WTC11 (cell line): Measurements from ENCODE around the gene SLC27A5. TPM values are rescaled to one million over a fixed set of nuclear protein-coding genes. Genes with fewer than 3 reads are reported as not detected.

Experiments
- ATAC-seq: fragments of 200-7000 bp; cut with Tn5 transposase; 2 replicates; pipeline ENCODE4 v1.10.0; 2021; ENCODE audit warnings: mild to moderate bottlenecking, moderate library complexity
- CTCF ChIA-PET: fragments of 300-600 bp; sonication (Branson Sonifier 250); formaldehyde crosslinking; loops from one replicate; lab custom pipeline; 2021; ENCODE audit warnings: antibody characterized with exemption; lab: Charles Lee
- POLR2A ChIA-PET: fragments of 350-600 bp; sonication (Branson Sonifier 250); formaldehyde crosslinking; loops from one replicate; lab custom pipeline; 2021; ENCODE audit warnings: antibody characterized with exemption; lab: Charles Lee
- DNase-seq: peaks from one replicate; pipeline ENCODE4 v3.0.0; 2021; ENCODE audit warnings: low spot score
- H3K27ac Mint-ChIP-seq: 2 replicates; pipeline ENCODE4 v1.8.0; 2021; ENCODE audit warnings: mixed read lengths
- H3K27me3 Mint-ChIP-seq: 2 replicates; pipeline ENCODE4 v1.8.0; 2021; ENCODE audit warnings: low read depth, mild to moderate bottlenecking, moderate library complexity, mixed read lengths
- H3K36me3 Mint-ChIP-seq: 2 replicates; pipeline ENCODE4 v1.8.0; 2021; ENCODE audit warnings: mixed read lengths
- H3K4me1 Mint-ChIP-seq: 2 replicates; pipeline ENCODE4 v1.8.0; 2022; ENCODE audit warnings: mixed read lengths
- H3K4me3 Mint-ChIP-seq: 2 replicates; pipeline ENCODE4 v1.8.0; 2021; ENCODE audit warnings: mild to moderate bottlenecking, moderate library complexity, mixed read lengths
- H3K9me3 Mint-ChIP-seq: 2 replicates; pipeline ENCODE4 v1.8.0; 2021; ENCODE audit warnings: mixed read lengths
- ATF1 ChIP-seq: sonication (generic); formaldehyde crosslinking; IDR thresholded peaks from 2 replicates; pipeline ENCODE4 v1.8.1; 2023; ENCODE audit warnings: mild to moderate bottlenecking, moderate library complexity, missing genetic modification reagents
- ELF4 ChIP-seq: sonication (generic); formaldehyde crosslinking; IDR thresholded peaks from 2 replicates; pipeline ENCODE4 v1.8.1; 2022; ENCODE audit warnings: low read depth, mild to moderate bottlenecking, moderate library complexity, missing genetic modification reagents
- EMX1 ChIP-seq: fragments of 250-450 bp; sonication (Bioruptor Pico); IDR thresholded peaks from 2 replicates; pipeline ENCODE4 v1.8.0; 2021; ENCODE audit warnings: mild to moderate bottlenecking
- ETV6 ChIP-seq: sonication (generic); formaldehyde crosslinking; IDR thresholded peaks from 2 replicates; pipeline ENCODE4 v1.8.1; 2022; ENCODE audit warnings: mild to moderate bottlenecking, missing genetic modification reagents
- FOXP1 ChIP-seq: sonication (generic); formaldehyde crosslinking; IDR thresholded peaks from 2 replicates; pipeline ENCODE4 v1.8.0; 2022; ENCODE audit warnings: missing genetic modification reagents, mild to moderate bottlenecking, moderate library complexity, borderline replicate concordance
- GRHL2 ChIP-seq: fragments of 250-450 bp; sonication (Bioruptor Pico); IDR thresholded peaks from 2 replicates; pipeline ENCODE4 v1.8.0; 2022; ENCODE audit warnings: mild to moderate bottlenecking, moderate library complexity; ENCODE audit not compliant: insufficient replicate concordance, severe bottlenecking
- HMGA2 ChIP-seq: fragments of 250-450 bp; sonication (Bioruptor Pico); IDR thresholded peaks from 2 replicates; pipeline ENCODE4 v1.4.0; 2021; ENCODE audit warnings: mild to moderate bottlenecking, moderate library complexity
- NFYB ChIP-seq: sonication (generic); formaldehyde crosslinking; conservative IDR thresholded peaks from 2 replicates; pipeline ENCODE4 v1.8.0; 2022; ENCODE audit warnings: low read depth, missing genetic modification reagents
- RORB ChIP-seq: fragments of 250-450 bp; sonication (Bioruptor Pico); IDR thresholded peaks from 2 replicates; pipeline ENCODE4 v1.9.0; 2021; ENCODE audit warnings: mild to moderate bottlenecking
- SOX15 ChIP-seq: fragments of 250-450 bp; sonication (Bioruptor Pico); IDR thresholded peaks from 2 replicates; pipeline ENCODE4 v1.9.0; 2021; ENCODE audit warnings: mild to moderate bottlenecking
- ZBTB21 ChIP-seq: sonication (generic); formaldehyde crosslinking; IDR thresholded peaks from 2 replicates; pipeline ENCODE4 v1.8.1; 2023; ENCODE audit warnings: mild to moderate bottlenecking, missing genetic modification reagents, borderline replicate concordance
- ZNF423 ChIP-seq: fragments of 250-450 bp; sonication (Bioruptor Pico); IDR thresholded peaks from 2 replicates; pipeline ENCODE4 v2.1.2; 2022; ENCODE audit warnings: mild to moderate bottlenecking, moderate library complexity
- total RNA-seq: library from RNA; stranded (reverse); gene quantifications from 3 replicates; pipeline ENCODE4 v1.2.3, GENCODE V29; 2021
- TF ChIP-seq, protein P1 (sequence below): fragments of 250-450 bp; sonication (Bioruptor Pico); IDR thresholded peaks from 2 replicates; pipeline ENCODE4 v2.1.2; 2022; ENCODE audit warnings: mild to moderate bottlenecking, moderate library complexity
- TF ChIP-seq, protein P2 (sequence below): sonication (generic); formaldehyde crosslinking; IDR thresholded peaks from 2 replicates; pipeline ENCODE4 v1.8.0; 2023; ENCODE audit warnings: missing genetic modification reagents
- TF ChIP-seq, protein P3 (sequence below): sonication (generic); formaldehyde crosslinking; IDR thresholded peaks from 2 replicates; pipeline ENCODE4 v1.8.0; 2022; ENCODE audit warnings: mild to moderate bottlenecking, missing genetic modification reagents
- TF ChIP-seq, protein P4 (sequence below): fragments of 250-450 bp; sonication (Bioruptor Pico); IDR thresholded peaks from 2 replicates; pipeline ENCODE4 v1.8.0; 2021; ENCODE audit warnings: mild to moderate bottlenecking
- TF ChIP-seq, protein P5 (sequence below): sonication (generic); formaldehyde crosslinking; IDR thresholded peaks from 2 replicates; pipeline ENCODE4 v1.8.1; 2023; ENCODE audit warnings: mild to moderate bottlenecking, moderate library complexity, missing genetic modification reagents
- TF ChIP-seq, protein P6 (sequence below): sonication (generic); formaldehyde crosslinking; IDR thresholded peaks from 2 replicates; pipeline ENCODE4 v1.8.1; 2023; ENCODE audit warnings: mild to moderate bottlenecking, missing genetic modification reagents, moderate library complexity
- TF ChIP-seq, protein P7 (sequence below): sonication (generic); formaldehyde crosslinking; conservative IDR thresholded peaks from 2 replicates; pipeline ENCODE4 v1.8.1; 2023; ENCODE audit warnings: mild to moderate bottlenecking, low read depth, missing genetic modification reagents, moderate library complexity

SLC27A5 gene
- total RNA-seq, 1 experiment from 2014 or later = 21.9 TPM

DNA sequence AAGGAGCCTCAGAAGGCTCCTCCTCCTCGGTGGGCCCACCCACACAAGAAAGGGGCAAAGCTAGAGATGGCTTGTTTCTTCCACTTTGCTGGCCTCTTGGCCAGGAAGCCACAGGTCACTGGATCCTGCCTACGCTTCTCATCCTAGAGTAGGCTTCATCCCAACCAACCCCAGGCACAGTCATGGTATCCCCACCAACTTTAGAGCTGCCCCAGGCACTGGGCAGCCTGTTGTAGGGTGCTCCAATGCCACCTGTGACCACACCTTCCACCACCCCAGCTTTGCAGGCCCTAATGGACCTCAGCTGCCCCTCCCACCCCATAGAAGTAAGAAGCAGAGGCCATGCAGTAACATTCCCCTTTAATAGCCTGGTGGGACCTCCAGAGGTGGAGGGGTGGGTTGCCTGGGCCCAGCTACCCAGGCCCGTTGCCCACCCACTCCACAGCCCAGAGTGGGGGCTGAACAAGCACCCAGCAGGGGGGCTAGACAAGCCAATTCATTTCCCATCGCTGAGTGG lies 43.6 kb upstream of the SLC27A5 start:
- Mint-ChIP-seq H3K27me3 (peaks cover 12% of the 10 kb centered on the region), H3K27ac (peak overlapping the region; percentile 99), H3K9me3 (no peaks in the 10 kb centered on the region), H3K4me3 (peak overlapping the region; percentile 91), H3K4me1 (peaks cover 35% of the 10 kb centered on the region), H3K36me3 (peaks cover 41% of the 10 kb centered on the region)
- TF ChIP-seq FOXP1 (CRISPR knock-in tag) = no peak
- TF ChIP-seq, protein P1, sequence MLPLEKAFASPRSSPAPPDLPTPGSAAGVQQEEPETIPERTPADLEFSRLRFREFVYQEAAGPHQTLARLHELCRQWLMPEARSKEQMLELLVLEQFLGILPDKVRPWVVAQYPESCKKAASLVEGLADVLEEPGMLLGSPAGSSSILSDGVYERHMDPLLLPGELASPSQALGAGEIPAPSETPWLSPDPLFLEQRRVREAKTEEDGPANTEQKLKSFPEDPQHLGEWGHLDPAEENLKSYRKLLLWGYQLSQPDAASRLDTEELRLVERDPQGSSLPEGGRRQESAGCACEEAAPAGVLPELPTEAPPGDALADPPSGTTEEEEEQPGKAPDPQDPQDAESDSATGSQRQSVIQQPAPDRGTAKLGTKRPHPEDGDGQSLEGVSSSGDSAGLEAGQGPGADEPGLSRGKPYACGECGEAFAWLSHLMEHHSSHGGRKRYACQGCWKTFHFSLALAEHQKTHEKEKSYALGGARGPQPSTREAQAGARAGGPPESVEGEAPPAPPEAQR (CRISPR knock-in tag) = no peak
- TF ChIP-seq ZBTB21 (CRISPR knock-in tag) = no peak
- TF ChIP-seq ZNF423 (CRISPR knock-in tag) = no peak
- TF ChIP-seq GRHL2 (CRISPR knock-in tag) = no peak
- TF ChIP-seq, protein P2, sequence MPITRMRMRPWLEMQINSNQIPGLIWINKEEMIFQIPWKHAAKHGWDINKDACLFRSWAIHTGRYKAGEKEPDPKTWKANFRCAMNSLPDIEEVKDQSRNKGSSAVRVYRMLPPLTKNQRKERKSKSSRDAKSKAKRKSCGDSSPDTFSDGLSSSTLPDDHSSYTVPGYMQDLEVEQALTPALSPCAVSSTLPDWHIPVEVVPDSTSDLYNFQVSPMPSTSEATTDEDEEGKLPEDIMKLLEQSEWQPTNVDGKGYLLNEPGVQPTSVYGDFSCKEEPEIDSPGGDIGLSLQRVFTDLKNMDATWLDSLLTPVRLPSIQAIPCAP (CRISPR knock-in tag) = no peak
- TF ChIP-seq, protein P3, sequence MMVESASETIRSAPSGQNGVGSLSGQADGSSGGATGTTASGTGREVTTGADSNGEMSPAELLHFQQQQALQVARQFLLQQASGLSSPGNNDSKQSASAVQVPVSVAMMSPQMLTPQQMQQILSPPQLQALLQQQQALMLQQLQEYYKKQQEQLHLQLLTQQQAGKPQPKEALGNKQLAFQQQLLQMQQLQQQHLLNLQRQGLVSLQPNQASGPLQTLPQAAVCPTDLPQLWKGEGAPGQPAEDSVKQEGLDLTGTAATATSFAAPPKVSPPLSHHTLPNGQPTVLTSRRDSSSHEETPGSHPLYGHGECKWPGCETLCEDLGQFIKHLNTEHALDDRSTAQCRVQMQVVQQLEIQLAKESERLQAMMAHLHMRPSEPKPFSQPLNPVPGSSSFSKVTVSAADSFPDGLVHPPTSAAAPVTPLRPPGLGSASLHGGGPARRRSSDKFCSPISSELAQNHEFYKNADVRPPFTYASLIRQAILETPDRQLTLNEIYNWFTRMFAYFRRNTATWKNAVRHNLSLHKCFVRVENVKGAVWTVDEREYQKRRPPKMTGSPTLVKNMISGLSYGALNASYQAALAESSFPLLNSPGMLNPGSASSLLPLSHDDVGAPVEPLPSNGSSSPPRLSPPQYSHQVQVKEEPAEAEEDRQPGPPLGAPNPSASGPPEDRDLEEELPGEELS (CRISPR knock-in tag) = no peak
- TF ChIP-seq, protein P4, sequence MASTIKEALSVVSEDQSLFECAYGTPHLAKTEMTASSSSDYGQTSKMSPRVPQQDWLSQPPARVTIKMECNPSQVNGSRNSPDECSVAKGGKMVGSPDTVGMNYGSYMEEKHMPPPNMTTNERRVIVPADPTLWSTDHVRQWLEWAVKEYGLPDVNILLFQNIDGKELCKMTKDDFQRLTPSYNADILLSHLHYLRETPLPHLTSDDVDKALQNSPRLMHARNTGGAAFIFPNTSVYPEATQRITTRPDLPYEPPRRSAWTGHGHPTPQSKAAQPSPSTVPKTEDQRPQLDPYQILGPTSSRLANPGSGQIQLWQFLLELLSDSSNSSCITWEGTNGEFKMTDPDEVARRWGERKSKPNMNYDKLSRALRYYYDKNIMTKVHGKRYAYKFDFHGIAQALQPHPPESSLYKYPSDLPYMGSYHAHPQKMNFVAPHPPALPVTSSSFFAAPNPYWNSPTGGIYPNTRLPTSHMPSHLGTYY (CRISPR knock-in tag) = no peak
- TF ChIP-seq, protein P5, sequence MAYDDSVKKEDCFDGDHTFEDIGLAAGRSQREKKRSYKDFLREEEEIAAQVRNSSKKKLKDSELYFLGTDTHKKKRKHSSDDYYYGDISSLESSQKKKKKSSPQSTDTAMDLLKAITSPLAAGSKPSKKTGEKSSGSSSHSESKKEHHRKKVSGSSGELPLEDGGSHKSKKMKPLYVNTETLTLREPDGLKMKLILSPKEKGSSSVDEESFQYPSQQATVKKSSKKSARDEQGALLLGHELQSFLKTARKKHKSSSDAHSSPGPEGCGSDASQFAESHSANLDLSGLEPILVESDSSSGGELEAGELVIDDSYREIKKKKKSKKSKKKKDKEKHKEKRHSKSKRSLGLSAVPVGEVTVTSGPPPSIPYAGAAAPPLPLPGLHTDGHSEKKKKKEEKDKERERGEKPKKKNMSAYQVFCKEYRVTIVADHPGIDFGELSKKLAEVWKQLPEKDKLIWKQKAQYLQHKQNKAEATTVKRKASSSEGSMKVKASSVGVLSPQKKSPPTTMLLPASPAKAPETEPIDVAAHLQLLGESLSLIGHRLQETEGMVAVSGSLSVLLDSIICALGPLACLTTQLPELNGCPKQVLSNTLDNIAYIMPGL = no peak
- no peak for TF ChIP-seq ELF4 (CRISPR knock-in tag)
- ChIA-PET CTCF (interaction anchor here (1.2 to 3.4 kb wide), 4 partner anchors 12 to 42 kb away, joined by 6 to 38 read pairs (median 19); partner anchors contain the start of genes TRIM28 and ZBTB45), POLR2A (interaction anchor here (0.6 to 3.8 kb wide), 7 partner anchors 11 to 56 kb away, joined by 3 to 34 read pairs (median 6); partner anchors contain the start of genes TRIM28 and ZBTB45)
- no peak for DNase-seq
- no peak for ATAC-seq

DNA sequence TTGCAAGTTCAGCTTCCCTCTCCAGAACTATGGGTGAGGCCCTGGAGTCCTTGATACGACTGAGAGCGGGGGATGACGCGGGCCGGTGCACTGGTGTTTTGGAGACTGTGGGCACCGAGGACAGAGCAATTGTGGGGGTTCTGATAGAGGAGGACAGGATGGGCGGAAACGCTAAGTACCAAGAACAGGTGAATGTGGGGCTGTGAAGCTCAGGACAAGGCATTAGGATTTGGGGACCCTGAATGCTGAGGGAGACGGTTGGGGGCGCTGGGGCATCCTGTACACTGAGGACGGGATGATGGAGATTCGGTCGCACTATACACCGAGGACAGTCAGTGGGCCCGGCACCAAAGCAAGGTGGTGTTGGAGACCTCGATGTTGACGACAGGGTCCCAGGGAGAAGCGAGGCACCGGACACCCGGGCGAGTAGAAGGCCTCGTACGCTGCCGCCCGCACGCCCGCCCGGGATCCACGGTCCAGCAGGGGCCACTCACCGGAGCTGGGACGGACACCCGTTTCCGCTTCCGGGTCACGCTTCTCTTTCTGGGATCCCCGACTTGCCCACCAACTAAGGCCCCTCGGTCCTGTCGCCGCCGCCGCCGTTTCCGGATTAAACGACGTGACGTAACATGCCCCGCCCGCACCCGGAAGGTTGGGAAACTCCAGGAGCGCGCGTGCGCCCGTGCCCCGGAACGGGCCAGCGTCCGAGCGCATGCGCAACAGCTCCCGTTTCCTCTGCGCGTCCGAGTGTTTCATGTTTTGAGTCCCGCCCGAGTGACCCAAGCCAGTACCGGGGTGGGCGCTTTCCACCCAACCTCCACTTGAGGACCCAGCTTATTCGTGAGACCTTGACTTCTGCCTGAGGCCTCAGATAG lies 42.9 kb upstream of the SLC27A5 start, which contains the start of gene CHMP2A:
Gene CHMP2A, minus strand, starts transcription at position 612 of the 875 bp plus-strand sequence. CDS start 893 bp downstream, outside the sequence.
- Mint-ChIP-seq H3K9me3 (no peaks in the 10 kb centered on the region), H3K27me3 (peaks cover 5% of the 10 kb centered on the region; the same call in 1 of the 2 replicates), H3K4me1 (peaks cover 33% of the 10 kb centered on the region), H3K4me3 (peak within 1 kb of the TSS; percentile 91), H3K27ac (peak within 1 kb of the TSS; percentile 99), H3K36me3 (peaks cover 46% of the 10 kb centered on the region)
- DNase-seq (peak; percentile 99), ATAC-seq (peak; percentile 38)
- ChIA-PET POLR2A (interaction anchor here (0.9 to 3.8 kb wide), 7 partner anchors 10 to 55 kb away, joined by 3 to 34 read pairs (median 4); partner anchors contain the start of genes TRIM28 and ZBTB45), CTCF (interaction anchor here (1.2 to 3.4 kb wide), 4 partner anchors 11 to 41 kb away, joined by 6 to 38 read pairs (median 19); partner anchors contain the start of genes TRIM28 and ZBTB45)
- TF ChIP-seq, protein P6, sequence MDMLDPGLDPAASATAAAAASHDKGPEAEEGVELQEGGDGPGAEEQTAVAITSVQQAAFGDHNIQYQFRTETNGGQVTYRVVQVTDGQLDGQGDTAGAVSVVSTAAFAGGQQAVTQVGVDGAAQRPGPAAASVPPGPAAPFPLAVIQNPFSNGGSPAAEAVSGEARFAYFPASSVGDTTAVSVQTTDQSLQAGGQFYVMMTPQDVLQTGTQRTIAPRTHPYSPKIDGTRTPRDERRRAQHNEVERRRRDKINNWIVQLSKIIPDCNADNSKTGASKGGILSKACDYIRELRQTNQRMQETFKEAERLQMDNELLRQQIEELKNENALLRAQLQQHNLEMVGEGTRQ (CRISPR knock-in tag) = peak; percentile 50; the same call in 1 of the 2 replicates
- TF ChIP-seq HMGA2 (CRISPR knock-in tag) (no peak; the same call in 1 of the 2 replicates), RORB (no peak), SOX15 (no peak), ATF1 (CRISPR knock-in tag) (no peak), NFYB (no peak; the same call in 1 of the 2 replicates), ETV6 (CRISPR knock-in tag) (no peak; the same call in none of the 2 replicates), EMX1 (CRISPR knock-in tag) (peak; percentile 96)
- TF ChIP-seq, protein P1 (CRISPR knock-in tag) = no peak
- TF ChIP-seq, protein P7, sequence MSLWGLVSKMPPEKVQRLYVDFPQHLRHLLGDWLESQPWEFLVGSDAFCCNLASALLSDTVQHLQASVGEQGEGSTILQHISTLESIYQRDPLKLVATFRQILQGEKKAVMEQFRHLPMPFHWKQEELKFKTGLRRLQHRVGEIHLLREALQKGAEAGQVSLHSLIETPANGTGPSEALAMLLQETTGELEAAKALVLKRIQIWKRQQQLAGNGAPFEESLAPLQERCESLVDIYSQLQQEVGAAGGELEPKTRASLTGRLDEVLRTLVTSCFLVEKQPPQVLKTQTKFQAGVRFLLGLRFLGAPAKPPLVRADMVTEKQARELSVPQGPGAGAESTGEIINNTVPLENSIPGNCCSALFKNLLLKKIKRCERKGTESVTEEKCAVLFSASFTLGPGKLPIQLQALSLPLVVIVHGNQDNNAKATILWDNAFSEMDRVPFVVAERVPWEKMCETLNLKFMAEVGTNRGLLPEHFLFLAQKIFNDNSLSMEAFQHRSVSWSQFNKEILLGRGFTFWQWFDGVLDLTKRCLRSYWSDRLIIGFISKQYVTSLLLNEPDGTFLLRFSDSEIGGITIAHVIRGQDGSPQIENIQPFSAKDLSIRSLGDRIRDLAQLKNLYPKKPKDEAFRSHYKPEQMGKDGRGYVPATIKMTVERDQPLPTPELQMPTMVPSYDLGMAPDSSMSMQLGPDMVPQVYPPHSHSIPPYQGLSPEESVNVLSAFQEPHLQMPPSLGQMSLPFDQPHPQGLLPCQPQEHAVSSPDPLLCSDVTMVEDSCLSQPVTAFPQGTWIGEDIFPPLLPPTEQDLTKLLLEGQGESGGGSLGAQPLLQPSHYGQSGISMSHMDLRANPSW (CRISPR knock-in tag) = no peak
